ENCODE measurements around the gene LPAR1.
"Not testable (repeated sequence)": the region's sequence is repeated elsewhere in the genome, so short reads cannot be mapped to it uniquely, and the experiment has no call there.

Gene LPAR1

DNA sequence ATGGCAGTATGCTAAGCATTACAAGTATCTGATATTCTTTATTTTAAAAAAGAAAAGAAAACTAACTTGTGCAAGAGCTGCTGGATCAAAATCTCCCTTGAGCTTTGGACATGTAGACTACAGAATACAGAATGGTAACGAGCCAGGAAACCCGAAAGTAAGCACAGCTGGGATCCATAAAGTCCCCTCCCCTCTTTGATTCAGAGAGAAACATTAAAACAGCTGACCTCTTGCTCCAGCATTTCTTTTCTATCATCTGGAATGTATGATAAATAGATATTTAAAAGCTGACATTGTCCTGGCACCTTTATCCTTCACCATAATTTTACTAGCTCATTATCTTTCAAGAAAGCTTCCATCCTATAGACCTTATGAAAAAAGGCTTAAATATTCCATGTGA lies 28.2 kb upstream of the LPAR1 start:
- peak overlapping the region in 1 of 11 experiments; percentile 55; a peak in 1 of 22 replicates for H3K4me2 ChIP-seq
- no peak for TF ChIP-seq Cebpa-rat (IDR thresholded peaks at IDR 0.05)
- H3K9ac ChIP-seq, result no peak overlapping the region
- H3K27me3 ChIP-seq, result no peaks in the 10 kb centered on the region
- no peaks in the 10 kb centered on the region for H3K9me3 ChIP-seq (replicated peaks in 1 of 11)
- peaks cover 0 to 22% (median 0%) of the 10 kb centered on the region in 10 experiments; a peak in 6 of 20 replicates for H3K4me1 ChIP-seq
- H3K36me3 ChIP-seq, result no peaks in the 10 kb centered on the region
- H3K27ac ChIP-seq, result no peak overlapping the region
- H4K20me1 ChIP-seq, result no peaks in the 10 kb centered on the region
- H3K4me3 ChIP-seq, result no peak overlapping the region

DNA sequence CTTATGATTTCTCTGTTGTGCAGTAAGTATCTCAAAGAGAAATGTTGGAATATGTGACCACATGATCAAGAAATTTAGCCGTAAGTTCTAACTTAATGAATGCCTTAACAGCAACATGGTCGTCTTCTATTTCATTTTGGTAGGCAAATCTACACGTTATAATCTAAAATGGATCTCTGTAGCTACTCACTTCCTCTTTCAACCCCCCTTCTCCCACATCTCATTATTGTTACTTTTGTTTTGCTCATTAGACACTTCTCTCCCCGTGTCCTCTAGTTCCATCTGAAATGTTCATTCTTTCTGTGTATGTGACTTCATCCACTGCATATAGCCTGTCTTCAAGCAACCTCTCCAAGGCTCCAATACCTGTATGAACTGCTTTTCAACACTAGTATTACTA lies 27.1 kb upstream of the LPAR1 start:
- no peaks in the 10 kb centered on the region for H3K36me3 ChIP-seq
- H3K27ac ChIP-seq, result no peak overlapping the region
- no peaks in the 10 kb centered on the region for H4K20me1 ChIP-seq
- no peaks in the 10 kb centered on the region for H3K9me3 ChIP-seq (replicated peaks in 1 of 11)
- H3K4me3 ChIP-seq, result no peak overlapping the region
- H3K27me3 ChIP-seq, result no peaks in the 10 kb centered on the region
- peaks cover 0 to 22% (median 0%) of the 10 kb centered on the region in 10 experiments; a peak in 6 of 20 replicates for H3K4me1 ChIP-seq
- no peak overlapping the region for H3K9ac ChIP-seq
- TF ChIP-seq Cebpa-rat (IDR thresholded peaks at IDR 0.05), result no peak
- peak overlapping the region in 3 of 11 experiments; percentile 1 to 55 (median 51); a peak in 3 of 22 replicates for H3K4me2 ChIP-seq

DNA sequence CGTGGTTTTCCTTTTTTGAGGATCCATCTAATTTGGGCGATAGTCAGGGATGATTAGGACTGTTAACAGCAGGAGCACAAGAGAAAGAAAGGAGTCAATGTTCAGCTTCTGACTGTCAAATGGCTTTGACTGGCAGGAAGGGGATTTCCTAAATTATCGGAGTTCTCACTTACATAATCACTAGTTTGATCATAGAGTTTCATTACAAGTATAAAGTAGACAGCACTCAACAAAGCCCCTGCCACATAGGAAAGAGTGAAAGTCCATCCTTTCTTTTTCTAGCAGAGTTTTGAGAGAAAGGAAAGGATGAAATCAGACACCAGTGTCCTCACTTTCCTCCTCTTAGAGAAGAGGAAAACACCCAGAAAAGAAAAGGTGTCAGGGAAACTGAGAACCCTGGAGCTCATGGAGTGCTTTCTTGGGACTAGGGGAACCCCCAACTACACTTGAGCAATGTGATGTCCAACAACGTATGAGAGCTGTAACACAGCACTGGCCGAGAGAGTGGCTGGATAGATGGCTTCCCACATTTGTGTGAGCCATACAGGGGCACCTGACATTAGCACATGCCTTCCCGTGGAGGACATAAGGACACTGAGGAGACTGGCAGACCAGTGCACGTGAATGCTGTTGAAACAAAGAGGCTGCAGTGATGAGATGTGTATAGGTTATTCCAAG lies 26.0 kb upstream of the LPAR1 start:
- TF ChIP-seq Cebpa-rat (IDR thresholded peaks at IDR 0.05), result no peak
- H3K4me1 ChIP-seq, result peaks cover 0 to 22% (median 0%) of the 10 kb centered on the region in 10 experiments; a peak in 6 of 20 replicates
- H3K4me3 ChIP-seq, result no peak overlapping the region
- no peaks in the 10 kb centered on the region for H3K27me3 ChIP-seq
- H3K36me3 ChIP-seq, result no peaks in the 10 kb centered on the region
- H3K9me3 ChIP-seq (replicated peaks in 1 of 11), result peaks cover 0 to 10% (median 0%) of the 10 kb centered on the region in 11 experiments; a peak in 4 of 22 replicates
- no peaks in the 10 kb centered on the region for H4K20me1 ChIP-seq
- no peak overlapping the region for H3K9ac ChIP-seq
- H3K4me2 ChIP-seq, result no peak overlapping the region
- H3K27ac ChIP-seq, result no peak overlapping the region

DNA sequence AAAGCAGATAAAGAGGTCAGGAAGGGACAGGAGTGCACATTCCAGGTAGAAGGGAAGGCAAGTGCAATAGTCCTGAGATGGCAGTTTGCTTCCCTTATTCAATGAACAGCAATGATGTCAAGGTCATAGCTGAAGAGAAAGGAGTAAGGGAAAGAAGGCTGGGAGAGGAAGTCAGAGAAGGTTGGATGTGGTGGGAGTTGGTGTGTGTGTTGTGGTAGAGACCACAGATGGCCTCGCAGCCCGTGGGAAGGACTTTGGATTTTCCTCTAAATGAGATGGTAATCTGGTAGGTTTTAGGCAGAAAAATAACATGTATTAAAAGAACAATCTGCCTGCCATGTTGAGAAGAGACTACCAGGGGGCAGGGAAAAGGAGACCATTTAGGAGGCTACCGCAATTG lies 25.1 kb upstream of the LPAR1 start:
- Histone ChIP-seq H3K4me3 (no peak overlapping the region), H4K20me1 (no peaks in the 10 kb centered on the region), H3K9me3 (replicated peaks in 1 of 11) (peaks cover 0 to 19% (median 4%) of the 10 kb centered on the region in 11 experiments; a peak in 7 of 22 replicates), H3K27me3 (no peaks in the 10 kb centered on the region), H3K4me1 (peaks cover 0 to 12% (median 0%) of the 10 kb centered on the region in 10 experiments; a peak in 6 of 20 replicates), H3K9ac (no peak overlapping the region), H3K4me2 (no peak overlapping the region), H3K36me3 (no peaks in the 10 kb centered on the region), H3K27ac (no peak overlapping the region)
- TF ChIP-seq Cebpa-rat (IDR thresholded peaks at IDR 0.05), result no peak

DNA sequence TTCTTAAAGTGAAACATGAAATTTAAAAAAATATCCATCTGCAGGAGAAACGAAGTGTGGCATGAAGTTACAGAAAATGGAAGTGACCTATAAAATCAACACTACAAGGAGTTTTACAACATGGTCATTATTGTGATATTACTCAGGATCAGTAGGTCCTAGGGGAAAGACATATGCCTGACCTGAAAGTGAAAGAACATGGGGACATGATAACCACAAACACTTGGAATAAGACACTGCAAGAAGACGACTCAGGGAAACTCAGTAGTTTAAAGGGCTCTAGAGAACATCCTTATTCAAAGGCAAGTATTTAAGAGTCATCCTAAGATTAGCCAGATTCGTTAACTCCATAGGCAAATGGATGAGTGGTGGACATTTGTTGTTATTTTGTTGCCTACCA lies 19.9 kb upstream of the LPAR1 start:
- no peaks in the 10 kb centered on the region for H3K4me1 ChIP-seq
- H3K9me3 ChIP-seq (replicated peaks in 1 of 11), result peaks cover 0 to 19% (median 4%) of the 10 kb centered on the region in 11 experiments; a peak in 7 of 22 replicates
- no peak overlapping the region for H3K27ac ChIP-seq
- no peaks in the 10 kb centered on the region for H4K20me1 ChIP-seq
- H3K4me2 ChIP-seq, result no peak overlapping the region
- no peak overlapping the region for H3K9ac ChIP-seq
- TF ChIP-seq Cebpa-rat (IDR thresholded peaks at IDR 0.05), result no peak
- H3K27me3 ChIP-seq, result no peaks in the 10 kb centered on the region
- H3K4me3 ChIP-seq, result no peak overlapping the region
- H3K36me3 ChIP-seq, result no peaks in the 10 kb centered on the region

DNA sequence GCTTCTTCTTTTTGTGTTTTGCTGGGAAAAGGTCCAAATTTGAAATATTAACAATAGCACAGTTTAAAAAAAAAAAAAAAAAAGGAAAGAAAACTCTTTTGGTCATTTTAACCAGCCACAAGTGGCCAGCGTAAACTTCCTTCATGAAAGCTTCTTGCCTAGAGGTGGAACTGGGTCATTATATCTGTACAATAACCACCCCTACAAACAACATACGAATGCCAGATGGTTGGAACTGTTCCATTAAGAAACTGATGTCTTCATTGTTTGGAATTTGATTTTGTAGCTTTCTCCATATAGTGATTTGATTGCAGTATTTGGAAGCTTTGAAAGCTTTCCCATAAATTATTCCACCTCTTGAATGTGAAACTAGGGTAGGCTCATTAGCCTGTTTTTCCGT lies 18.3 kb upstream of the LPAR1 start:
- no peak overlapping the region for H3K27ac ChIP-seq
- no peak for TF ChIP-seq Cebpa-rat (IDR thresholded peaks at IDR 0.05)

DNA sequence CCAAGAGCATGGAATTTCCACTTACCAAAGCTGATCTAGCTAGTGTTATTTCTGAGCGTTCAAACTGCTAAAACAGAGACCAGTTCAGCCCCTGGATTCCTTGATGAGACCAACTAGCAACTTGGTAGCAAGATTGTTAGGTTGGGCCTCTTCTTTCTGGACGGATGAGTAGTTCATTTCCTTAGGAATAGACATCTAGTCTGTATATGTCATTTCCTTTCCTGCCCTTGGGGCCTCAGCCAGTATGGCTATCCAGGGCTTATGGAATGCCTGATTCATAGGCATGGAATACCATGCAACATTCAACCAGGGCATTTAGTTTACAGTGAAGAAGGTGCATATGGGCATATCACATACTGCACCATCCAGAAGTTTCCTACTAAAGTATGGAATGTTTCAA lies 14.5 kb upstream of the LPAR1 start:
- Histone ChIP-seq H4K20me1 (no peaks in the 10 kb centered on the region), H3K4me3 (no peak overlapping the region), H3K4me1 (no peaks in the 10 kb centered on the region), H3K27ac (no peak overlapping the region), H3K4me2 (no peak overlapping the region), H3K9ac (no peak overlapping the region), H3K27me3 (no peaks in the 10 kb centered on the region), H3K36me3 (no peaks in the 10 kb centered on the region), H3K9me3 (replicated peaks in 1 of 11) (no peaks in the 10 kb centered on the region)
- no peak for TF ChIP-seq Cebpa-rat (IDR thresholded peaks at IDR 0.05)

More for the DNA sequence above, 18.3 kb upstream of the LPAR1 start:
- no peaks in the 10 kb centered on the region for H3K36me3 ChIP-seq
- H4K20me1 ChIP-seq, result no peaks in the 10 kb centered on the region
- no peak overlapping the region for H3K4me3 ChIP-seq
- no peak overlapping the region for H3K9ac ChIP-seq
- H3K9me3 ChIP-seq (replicated peaks in 1 of 11), result peaks cover 0 to 19% (median 4%) of the 10 kb centered on the region in 11 experiments; a peak in 7 of 22 replicates
- H3K27me3 ChIP-seq, result no peaks in the 10 kb centered on the region
- no peak overlapping the region for H3K4me2 ChIP-seq
- no peaks in the 10 kb centered on the region for H3K4me1 ChIP-seq

DNA sequence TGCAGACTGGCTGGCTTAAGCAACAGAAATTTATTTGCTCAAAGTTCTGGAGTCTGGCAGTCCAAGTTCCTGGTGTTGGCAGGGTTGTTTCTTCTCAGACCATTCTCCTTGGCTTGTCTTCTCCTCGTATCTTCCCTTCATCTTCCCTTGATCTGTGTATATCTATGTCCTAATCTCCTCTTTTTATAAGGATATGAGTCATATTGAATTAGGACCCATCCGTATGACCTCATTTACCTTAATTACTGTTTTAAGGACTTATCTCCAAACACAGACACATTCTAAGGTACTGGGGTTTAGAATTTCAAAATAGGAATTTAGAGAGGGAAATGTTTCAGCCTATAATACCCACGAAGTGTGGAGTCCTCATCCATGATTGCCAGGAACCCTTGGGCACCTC lies 13.1 kb upstream of the LPAR1 start:
- Histone ChIP-seq H3K9me3 (replicated peaks in 1 of 11) (peaks cover 0 to 5% (median 0%) of the 10 kb centered on the region in 11 experiments; a peak in 3 of 22 replicates), H3K4me3 (no peak overlapping the region)

DNA sequence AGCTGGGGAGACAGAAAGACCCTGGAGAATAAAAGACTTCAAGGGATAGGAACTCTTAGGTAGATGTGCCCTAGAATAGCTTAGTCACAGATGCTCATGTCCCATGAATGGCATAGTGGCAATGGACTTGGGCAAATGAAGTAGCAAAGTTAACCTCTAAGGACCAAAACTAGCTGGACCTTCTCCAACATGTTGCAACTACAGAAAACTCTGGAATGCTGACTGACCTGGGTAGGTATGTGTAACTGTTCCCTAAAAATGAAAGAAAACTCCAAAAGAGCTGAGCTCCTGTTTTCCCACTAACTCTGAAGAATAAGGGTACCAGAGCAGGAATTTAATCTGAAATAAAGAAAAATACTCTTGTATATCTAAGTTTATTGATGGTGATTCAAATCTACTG lies 12.5 kb upstream of the LPAR1 start:
- H3K4me3 ChIP-seq, result no peak overlapping the region
- TF ChIP-seq Cebpa-rat (IDR thresholded peaks at IDR 0.05), result no peak
- H3K36me3 ChIP-seq, result no peaks in the 10 kb centered on the region
- H3K27ac ChIP-seq, result no peak overlapping the region
- H3K9me3 ChIP-seq (replicated peaks in 1 of 11), result peaks cover 0 to 11% (median 0%) of the 10 kb centered on the region in 11 experiments; a peak in 8 of 22 replicates
- H4K20me1 ChIP-seq, result no peaks in the 10 kb centered on the region
- H3K4me2 ChIP-seq, result no peak overlapping the region
- no peaks in the 10 kb centered on the region for H3K4me1 ChIP-seq
- no peak overlapping the region for H3K9ac ChIP-seq
- no peaks in the 10 kb centered on the region for H3K27me3 ChIP-seq

More for the DNA sequence above, 13.1 kb upstream of the LPAR1 start:
- H4K20me1 ChIP-seq, result no peaks in the 10 kb centered on the region
- no peak overlapping the region for H3K27ac ChIP-seq
- H3K4me1 ChIP-seq, result no peaks in the 10 kb centered on the region
- H3K36me3 ChIP-seq, result no peaks in the 10 kb centered on the region
- no peaks in the 10 kb centered on the region for H3K27me3 ChIP-seq
- H3K4me2 ChIP-seq, result no peak overlapping the region
- H3K9ac ChIP-seq, result no peak overlapping the region
- TF ChIP-seq Cebpa-rat (IDR thresholded peaks at IDR 0.05), result no peak

DNA sequence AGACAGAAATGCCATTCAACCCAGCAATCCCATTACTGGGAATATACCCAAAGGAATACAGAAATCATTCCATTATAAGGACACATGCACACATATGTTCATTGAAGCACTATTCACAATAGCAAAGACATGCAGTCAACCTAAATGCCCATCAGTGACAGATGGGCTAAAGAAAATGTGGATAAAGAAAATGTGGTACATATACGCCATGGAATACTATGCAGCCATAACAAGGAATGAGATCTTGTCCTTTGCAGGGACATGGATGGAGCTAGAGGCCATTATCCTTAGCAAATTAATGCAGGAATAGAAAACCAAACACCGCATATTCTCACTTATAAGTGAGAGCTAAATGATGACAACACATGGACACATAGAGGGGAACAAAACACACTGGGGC lies 9.0 kb upstream of the LPAR1 start:
- not testable (repeated sequence) for H3K36me3 ChIP-seq, H3K27ac ChIP-seq, H3K4me2 ChIP-seq, H4K20me1 ChIP-seq, H3K9ac ChIP-seq, H3K27me3 ChIP-seq, H3K4me1 ChIP-seq, H3K4me3 ChIP-seq
- H3K9me3 ChIP-seq (replicated peaks in 1 of 11), result peaks cover 9 to 24% (median 12%) of the 10 kb centered on the region in 11 experiments; a peak in 21 of 22 replicates
